C4-2B (cell line): ENCODE results near the gene LRPAP1.

ENCODE experiments used
- ZFX ChIP-seq: fragments of 450-650 bp; IDR thresholded peaks from 2 replicates; pipeline ENCODE4 v1.6.1; 2017
- TF ChIP-seq, protein P1 (sequence below): fragments of 450-650 bp; conservative IDR thresholded peaks from 2 replicates; pipeline ENCODE4 v1.5.1; 2017; ENCODE audit warnings: mild to moderate bottlenecking

DNA sequence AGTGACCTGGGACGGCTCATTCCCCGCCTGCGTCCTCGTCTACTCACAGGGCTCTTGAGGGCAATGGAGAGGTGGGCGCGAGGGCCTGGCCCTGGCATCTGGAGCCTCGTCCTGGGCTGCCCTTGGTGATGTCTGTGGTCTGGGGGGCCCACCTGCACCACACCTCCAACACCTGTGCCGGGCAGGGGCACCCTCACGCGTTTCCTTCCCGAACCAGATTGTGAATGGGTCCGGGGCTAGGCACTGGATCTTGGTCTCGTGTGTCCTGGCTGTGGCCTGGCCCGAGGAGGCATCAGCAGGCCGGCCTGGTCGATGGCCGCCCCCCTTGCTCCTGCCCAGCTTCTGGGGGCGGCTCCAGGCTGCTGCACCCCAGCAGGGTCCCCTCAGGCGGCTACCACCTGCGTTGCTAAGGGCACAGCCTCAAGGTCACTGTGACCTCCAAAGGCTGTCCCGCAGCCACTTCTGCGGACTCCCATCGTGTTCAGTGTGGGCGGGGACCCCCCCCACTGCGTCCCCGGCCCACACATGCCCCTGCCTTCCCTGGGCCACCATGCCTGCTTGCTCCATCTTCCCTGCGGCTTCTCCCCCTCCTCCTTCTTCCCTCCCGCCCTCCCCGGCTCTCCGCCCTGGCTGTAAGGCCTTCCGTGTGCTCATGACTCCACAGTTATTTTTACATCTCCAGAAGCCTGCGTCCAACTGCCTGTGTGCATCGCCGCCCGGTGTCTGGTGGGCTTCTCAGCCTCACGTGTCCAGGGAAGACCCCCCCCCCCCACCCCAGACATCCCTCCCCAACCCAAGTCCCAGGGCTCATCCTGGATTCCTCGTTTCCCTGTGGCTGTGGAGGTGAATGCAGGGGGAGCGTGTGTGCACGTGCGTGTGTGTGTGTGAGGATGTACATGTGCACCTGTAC is 65.3 kb downstream of the LRPAP1 start:
- TF ChIP-seq, protein P1, sequence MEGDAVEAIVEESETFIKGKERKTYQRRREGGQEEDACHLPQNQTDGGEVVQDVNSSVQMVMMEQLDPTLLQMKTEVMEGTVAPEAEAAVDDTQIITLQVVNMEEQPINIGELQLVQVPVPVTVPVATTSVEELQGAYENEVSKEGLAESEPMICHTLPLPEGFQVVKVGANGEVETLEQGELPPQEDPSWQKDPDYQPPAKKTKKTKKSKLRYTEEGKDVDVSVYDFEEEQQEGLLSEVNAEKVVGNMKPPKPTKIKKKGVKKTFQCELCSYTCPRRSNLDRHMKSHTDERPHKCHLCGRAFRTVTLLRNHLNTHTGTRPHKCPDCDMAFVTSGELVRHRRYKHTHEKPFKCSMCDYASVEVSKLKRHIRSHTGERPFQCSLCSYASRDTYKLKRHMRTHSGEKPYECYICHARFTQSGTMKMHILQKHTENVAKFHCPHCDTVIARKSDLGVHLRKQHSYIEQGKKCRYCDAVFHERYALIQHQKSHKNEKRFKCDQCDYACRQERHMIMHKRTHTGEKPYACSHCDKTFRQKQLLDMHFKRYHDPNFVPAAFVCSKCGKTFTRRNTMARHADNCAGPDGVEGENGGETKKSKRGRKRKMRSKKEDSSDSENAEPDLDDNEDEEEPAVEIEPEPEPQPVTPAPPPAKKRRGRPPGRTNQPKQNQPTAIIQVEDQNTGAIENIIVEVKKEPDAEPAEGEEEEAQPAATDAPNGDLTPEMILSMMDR: no peak
- TF ChIP-seq ZFX: no peak
